ENCODE data around the gene KRTAP10-3.

Gene KRTAP10-3

DNA sequence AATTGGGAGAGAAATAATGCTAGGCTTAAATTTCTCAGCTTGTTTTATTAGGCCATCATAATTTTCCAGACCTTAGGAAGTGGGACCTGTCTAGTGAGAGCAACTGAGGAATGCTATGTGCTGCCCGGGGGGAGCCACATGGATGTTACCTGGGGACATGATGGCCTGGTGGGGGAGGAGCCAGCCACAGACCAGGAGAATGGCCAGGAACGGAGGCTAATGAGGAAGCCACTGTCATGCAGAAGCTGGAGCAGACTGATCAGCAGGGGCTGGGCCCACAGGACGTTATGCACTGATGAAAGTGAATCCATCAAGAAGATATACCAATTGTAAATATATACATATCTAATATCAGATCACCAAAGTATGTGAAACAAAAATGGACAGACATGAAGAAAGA, 14.0 kb downstream of the KRTAP10-3 start:
- no peak for DNase-seq

DNA sequence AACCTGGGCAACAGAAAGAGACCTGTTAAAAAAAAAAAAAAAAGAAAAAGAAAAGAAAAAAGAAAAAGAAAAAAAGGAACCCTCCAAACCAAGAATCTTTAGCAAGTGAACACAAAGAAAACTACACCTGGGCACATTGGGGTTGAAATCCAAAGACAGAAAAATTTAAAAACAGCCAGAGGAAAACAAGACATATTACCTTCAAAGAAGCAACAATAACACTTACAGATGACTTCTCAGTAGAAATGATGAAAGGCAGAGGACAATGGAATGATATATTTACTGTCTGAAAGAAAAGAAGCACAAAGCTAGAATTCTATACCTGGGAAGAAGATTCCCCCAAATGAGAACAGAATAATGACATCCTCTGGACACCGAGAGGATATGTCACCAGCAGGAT, 15.9 kb downstream of the KRTAP10-3 start:
- no peak for DNase-seq

DNA sequence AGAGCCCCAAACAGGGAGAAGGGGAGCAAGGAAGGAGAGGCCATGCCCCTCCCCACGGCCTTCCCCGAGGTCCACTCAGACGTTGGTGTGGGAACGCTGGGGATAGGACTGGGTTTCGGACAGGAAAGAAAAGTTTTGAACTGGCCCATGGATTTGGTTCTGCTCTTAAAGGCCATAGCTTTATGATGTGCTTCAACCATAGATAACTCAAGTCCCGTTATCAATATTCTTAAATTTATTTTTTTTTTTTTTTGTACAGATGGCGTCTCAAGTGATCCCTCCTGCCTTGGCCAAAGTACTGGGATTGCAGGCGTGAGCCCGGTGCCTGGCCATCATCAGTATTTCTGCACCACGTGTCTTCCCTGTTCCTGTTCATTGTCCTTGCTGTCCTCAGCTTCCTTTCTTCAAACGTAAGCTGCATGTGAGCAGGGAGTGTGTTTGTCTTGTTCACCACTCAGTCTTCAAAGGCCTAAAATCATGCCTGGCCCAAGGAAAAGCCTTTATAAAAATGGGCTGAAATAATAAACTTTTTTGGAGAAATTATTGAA, 17.8 kb downstream of the KRTAP10-3 start:
- DNase-seq = no peak

DNA sequence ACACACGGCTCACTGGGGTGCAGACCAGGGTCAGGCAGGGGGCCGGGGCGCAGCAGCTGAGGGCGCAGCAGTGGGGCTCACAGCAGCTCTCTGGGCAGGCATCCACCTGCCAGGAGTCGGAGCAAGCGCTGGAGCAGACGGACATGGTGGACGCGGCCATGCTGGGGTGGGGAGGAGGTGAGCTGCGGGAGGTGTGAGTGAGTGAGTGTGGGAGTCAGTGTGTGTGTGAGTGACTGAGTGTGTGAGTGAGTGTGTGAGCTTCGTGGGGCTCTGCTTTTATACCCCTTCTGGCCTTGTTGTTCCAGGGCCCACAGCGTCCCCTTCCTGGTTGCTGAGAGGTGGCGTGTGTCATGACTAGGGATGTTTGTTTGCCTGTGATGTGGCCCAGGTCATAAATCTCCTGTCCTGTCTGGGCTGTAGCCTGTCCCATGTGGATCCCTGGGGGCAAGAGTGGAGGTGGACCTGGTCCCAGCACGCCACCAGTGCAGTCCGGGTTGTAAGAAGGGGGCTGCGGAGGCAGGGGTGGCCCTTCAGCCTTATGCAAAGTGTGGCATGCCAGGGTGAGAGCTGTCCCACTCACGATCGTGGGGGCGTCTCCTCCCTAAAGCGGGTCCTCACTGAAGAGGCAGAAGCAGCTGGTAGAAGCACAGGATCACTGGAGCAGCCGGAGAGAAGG, 18.5 kb downstream of the KRTAP10-3 start, which contains the start of gene KRTAP10-1:
KRTAP10-1 (minus strand) TSS at position 205 of the 676 bp plus-strand sequence; CDS start at position 160, 45 bp downstream.
- DNase-seq = no peak

DNA sequence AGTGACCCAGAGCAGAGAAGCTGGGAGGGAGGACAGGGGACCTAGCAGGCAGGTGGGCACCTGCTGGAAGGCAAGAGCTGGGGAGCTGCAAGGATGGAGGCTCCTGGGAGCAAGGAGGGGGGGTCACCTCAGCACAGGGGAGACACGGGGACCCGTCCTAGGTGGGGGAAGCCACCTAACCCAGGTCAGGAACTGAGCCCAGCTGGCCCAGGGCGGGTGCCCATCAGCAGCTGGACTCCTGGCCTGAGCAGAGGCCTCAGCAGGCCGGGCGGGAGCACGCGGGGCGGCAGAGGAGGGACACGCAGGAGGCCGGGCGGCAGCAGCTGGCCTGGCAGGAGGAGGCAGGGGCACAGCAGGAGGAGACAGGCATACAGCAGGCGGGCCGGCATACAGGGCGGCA, 19.5 kb downstream of the KRTAP10-3 start:
- DNase-seq = no peak

DNA sequence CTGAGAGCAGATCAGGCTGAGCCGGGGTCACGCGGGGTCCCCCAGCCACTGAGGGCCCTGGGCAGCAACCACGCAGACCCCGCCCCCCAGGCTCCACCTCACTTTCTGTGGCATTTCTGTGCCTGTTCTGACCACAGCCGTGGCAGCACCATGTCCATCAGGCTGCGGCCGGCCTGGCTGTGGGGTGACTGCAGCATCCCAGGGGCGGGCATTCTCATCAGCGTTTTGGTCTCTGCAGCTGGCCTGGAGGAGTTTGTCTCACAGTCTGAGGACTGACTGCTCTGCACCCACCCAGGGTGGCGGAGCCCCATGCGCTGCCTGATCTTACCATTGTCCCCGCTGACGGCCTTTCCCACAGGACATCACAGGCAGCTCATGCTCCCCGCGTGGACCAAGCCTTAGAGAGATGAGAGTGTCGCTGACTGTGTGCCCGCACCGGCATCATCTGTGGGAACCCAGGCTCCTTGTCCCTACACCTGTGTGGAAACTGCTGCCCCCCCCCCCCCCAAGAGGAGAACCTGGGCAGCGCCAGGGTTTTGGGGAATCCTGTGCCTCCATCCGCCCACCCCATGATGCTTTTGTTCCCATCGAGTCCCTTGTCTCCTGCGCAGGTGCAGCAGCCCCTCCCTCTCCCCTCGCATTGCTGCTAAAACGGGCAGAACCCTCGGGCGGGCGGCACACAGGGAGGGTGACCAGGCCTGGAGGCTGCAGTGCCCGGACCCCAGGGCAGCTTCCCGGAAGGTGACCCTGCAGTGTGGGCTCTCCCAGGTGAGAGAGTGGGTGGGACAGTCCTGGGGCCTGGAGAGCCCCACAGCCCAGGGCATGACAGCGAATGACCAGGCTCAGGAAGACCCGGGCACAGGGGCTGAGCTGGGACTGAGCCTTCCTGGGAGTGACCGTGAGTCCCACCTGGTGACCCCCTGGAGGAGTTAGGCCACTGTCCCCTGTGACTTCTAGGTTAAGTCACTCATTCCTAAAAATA, 20.4 kb downstream of the KRTAP10-3 start:
- no peak for DNase-seq

DNA sequence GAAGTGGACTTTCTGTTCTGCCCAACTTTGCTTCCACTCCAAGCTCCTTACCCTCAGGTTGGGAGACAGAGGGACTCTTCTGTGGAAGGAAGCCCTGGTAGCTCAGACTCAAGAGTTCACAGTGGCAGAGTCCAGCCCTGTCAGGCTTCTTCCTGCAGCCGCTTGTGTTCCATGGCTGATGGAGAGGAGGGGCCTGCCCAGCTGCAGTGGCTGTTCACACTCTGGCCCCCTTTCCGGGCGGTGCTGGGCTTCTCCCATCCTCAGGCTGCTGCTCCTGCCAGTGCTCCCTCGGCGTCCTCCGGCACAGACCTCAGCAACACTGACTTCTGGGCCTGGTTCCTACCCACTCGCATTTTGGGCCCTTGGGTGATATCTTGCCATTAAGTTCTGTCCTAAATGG, 22.6 kb downstream of the KRTAP10-3 start:
- DNase-seq = no peak

DNA sequence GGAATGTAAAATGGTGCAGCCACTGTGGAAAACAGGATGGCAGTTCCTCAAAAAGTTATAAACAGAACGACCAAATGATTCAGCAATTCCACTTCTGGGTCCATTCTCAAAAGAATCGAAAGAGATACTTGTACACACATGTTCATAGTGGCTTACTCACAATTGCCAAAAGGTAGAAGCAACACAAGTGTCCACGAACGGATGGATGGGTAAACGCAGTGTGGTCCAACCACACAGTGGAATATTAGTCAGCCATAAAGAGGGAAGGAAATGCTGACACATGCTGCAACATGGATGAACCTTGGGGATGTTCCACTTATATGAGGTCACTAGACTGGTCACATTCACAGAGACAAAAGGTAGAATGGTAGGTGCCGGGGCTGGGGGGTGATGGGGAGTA, 23.9 kb downstream of the KRTAP10-3 start:
- DNase-seq = no peak

DNA sequence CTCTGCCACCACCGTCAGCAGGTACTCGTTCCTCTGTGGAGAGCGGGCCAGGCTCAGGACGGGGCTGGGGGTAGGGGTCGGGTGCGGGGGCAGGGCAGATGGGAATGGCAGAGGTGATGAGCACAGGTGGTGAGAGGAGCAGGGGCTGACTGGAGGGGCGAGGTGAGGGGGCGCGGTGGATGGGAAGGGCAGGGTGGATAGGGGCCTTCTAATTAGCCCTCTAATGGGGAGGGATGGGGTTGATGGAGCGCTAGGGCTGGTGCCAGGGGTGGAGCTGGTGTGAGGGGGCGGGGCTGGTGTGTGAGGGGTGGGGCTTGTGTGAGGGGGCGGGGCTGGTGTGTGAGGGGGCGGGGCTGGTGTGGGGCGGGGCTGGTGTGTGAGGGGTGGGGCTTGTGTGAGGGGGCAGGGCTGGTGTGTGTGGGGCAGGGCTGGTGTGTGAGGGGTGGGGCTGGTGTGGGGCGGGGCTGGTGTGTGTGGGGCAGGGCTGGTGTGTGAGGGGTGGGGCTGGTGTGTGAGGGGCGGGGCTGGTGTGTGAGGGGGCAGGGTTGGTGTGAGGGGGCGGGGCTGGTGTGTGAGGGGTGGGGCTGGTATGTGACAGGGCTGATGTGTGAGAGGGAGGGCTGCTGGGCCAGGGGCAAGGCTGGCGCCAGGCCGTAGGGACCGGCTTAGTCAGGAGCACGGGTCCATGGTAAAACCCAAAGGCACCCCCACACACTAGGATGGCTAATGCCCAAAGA, 24.5 kb downstream of the KRTAP10-3 start:
- no peak for DNase-seq

DNA sequence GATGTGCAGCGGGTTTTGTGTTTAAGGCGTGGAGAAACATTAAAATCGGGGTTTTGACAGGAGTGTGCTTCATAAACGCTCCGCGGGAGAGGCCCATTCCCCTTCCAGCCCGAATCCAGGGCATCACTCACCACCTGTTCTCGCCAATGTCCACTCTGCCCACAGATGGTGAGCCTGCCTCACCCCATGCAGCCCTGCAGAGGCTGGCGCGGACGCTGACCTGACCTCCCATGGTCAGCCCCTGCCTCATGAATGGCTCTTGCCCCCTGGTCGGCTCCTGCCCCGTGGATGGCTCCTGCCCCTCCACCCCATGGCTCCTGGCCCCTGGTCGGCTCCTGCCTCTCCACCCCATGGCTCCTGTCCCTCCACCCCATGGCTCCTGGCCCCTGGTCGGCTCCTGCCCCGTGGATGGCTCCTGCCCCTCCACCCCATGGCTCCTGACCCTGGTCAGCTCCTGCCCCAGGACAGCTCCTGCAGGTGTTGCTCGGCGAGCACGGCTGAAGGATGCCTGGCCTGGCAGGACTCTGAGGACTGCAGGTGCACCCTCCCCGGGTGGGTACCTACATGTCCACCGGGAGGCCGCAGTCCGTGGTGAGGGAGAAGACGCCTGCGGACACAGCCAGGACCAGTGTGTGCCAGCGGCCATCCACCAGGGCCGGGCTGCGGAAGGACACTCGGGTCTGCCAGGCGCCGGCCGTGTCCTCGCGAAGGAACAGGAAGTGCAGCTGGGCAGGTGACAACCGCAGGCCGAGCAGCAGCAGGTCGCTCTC, 25.3 kb downstream of the KRTAP10-3 start:
- no peak for DNase-seq

DNA sequence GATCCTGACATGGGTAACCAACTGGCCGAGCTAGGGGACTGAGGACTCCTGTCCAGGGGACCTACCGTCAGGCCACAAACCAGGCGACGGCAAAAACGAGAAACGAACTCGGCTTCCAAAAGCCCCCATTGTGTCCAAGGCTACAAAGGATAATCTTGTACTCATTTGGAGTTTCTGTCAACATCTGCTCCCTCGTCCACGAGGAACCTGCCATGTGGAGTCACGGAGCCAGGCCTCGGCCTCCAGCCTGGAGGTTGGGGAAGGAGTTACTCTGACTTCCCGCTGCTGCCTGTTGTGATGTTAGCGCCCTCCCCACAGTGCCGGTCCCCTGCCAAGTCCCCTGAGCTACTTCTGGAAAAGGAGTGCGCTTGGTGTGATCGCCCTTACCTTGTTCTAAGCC, 25.9 kb downstream of the KRTAP10-3 start:
- no peak for DNase-seq

DNA sequence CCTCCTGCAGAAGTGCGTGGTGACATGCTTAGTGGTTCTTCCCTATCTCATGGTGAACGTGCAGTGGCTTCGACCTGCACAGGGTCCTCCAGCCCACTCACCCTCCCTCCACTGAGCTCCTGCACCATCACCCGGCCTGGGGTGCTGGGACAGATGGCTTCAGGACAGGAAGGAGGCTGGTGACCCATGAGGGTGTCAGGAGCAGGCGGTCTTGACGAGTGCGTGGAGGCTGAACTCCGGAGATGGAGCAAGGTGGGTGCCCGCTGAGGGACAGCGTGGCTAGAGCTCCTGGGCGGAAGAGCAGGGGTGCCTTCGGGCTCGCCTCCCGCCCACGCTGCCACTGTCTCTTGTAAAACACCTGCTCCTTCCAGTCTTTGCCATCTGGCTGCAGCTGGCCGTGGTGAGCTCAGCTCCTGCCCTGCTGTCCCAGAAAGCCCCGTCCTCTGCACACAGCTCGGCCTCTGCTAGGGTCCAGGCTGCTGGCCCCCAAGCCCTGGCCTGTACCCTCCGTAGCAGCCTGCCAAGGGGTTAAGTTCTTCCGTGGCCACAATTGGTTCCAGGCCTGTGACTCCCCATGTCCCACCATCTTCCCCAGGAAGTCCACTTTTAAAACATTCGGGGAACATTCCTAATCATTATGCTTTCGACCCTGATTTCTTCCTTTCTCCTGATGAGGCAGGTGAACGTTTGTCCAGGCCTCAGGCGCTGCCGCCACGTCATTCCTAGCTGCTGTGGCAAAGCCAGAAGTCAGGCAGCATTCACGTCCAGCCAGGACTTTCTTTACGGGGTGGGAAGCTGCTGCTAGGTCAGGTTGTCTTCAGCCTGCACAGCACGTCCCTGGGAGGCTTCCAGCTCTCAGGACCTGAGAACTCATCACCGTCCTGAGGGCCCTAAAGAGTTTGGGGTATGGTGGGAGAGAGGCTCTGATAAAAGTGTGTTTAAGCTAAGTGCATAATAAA, 26.7 kb downstream of the KRTAP10-3 start:
- DNase-seq = no peak

DNA sequence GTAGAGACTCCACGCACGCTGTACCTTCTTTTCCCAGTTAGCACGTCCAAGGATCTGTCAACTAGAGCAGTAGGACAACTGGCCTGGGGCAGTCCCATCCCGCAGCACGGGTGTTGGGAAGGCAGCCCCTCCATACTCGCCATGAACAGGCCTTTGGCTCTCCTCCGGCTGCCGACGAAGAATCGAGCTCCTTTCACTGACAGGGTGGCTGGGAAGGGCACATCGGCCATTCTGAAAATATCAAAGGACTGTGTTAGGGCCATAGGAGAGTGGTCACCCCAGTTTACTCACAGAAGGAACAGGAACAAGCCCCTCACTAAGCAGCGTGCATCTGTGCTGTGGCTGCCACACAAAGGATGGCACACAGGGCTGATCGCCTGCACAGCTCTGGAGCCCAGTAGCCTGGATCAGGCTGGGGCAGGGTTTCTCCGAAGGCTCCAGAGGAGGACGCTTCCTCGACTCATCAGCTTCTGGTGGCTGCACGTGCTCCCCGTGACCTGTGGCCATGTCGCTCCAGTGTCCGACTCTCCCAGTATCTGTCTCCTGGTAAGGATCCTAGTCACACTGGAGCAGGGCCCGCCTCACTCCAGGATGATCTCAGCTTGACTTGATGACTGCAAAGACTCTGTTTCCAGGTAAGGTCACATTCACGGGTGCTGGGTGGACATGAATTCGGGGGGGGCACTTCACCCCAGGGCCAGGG, 27.5 kb downstream of the KRTAP10-3 start:
- DNase-seq = no peak

DNA sequence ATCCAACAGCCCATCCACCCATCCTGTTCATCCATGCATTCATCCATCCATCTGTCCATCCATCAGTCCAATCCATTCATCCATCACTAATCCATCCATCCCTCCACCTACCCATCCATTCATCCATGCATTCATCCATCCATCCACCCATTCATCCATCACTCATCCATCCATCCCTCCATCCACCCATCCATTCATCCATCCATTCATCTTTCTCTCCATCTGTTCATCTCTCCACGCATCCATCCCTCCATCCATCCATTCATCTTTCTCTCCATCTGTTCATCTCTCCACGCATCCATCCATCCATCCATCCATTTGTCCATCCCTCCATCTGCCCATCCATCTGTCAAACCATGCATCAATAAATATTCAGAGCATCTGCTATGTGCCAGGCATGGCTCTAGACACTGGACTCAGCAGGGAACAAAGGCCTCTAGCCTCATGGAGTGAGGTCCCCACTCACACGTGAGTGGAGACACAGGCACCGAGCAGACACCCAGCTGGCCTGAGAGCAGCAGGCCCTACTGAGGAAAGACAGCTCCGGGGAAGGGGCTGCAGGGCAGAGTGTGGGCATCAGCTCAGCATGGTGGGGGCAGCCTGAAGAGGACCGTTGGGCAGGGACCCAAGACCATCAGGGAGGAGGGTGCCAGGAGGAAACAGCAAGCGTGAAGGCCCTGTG, 28.2 kb downstream of the KRTAP10-3 start:
- no peak for DNase-seq

DNA sequence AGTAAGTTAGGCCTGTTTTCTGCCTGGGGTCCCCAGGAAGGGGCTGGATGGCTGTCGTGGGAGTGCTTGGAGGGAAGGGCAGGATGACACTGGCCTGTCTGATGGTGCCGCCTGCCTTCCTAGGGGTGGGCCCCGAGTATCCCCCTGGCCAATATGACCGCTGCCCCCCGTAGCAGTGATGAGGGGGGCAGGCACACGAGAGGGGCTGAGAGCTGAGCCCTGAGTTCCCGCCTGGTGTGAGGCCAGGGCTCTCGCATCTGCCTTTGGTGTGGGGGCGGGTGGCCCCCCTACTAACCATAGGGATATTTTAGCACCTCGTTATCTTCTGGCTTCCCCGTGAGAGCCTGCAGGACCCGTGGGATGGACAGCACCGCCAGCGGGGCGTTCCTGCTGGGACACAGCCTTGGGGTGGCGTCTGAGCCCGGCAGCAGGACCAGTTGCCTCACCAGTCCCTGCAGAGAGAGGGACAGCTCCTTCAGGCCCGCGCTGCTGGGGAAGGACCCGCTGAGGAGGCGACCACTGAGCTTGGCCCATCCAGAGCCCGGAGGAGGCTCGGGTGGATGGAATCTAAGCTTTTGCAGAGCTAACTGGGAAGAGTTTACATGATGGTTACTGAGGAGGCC, 29.0 kb downstream of the KRTAP10-3 start:
- no peak for DNase-seq

DNA sequence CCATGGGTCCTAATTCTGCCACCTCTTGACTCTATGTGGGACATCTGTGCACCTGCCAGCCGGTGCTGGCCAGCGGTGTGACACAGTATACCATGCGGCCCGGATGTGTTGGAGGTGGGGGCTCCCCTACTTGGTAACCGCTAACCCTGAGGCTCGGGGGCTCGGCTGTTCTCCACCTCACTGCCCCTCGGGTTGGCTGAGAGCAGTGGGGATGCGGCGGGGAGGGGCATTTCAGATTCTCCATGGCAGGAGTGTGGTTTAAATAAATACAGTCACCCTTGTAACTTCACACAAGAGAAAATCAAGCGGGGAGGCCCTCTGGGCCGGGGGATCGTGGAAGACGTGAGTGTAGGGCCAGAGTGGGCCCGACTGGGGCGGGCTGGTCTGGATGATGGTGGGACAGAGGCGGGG, 29.6 kb downstream of the KRTAP10-3 start:
- no peak for DNase-seq

DNA sequence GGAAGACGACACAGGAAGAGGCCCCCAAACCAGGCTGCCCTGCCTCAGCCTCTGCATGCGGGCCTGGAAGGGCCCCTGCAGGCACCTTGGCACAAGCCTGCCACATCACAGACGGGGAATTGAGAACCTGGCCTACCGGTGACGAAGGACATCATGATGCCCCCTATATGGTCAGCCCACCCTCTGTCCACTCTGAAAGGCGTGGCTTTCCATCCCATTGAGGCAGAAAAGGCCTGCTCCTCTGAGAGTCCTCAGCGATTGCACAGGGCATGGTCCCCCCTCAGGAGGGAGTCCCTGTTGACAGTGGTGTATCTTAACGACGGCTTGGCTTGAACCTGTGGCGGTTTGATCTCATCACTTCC, 30.0 kb downstream of the KRTAP10-3 start:
- no peak for DNase-seq

DNA sequence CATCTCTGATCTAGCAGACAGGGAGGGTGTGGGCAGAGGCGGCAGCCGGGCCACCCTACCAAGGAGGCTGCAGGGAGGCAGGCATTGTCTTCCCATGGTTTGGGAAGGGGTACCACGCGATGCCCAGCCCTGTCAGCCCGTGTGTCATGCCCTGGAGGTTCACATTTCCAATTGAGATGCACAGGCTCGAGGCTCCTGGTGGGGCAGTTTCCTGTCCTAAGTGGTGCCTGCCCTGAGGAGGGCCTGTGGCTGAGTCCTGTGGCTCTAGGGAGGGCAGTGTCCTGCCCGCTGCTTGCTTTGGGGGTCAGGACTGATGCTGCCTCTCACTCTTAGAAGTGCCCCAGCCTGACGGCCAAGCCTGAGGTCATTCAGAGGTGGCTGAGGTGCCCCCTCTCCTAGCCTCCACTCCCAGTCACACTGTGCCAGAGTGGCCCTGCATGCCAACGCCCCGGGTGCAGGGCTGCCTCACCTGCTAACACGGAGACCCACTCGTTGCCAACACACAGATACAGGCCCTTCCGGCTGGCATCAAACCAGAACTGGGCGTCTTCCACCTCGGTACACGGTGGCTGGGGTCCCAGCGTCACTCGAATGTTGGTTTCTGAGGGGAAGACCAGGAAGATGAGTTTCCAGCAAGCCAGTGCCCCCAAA, 30.5 kb downstream of the KRTAP10-3 start:
- no peak for DNase-seq

Measured in CD4-positive, alpha-beta T cell treated with Interleukin-1 beta for 1 hour (primary cell).